OCI-LY1 (cell line): ENCODE results near the gene TFDP3.

Experiments used
- H2AFZ ChIP-seq: fragments of 200-600 bp; sonication (generic), shearing (Covaris generic); 2 replicates; pipeline ENCODE4 v1.6.0; 2014; ENCODE audit warnings: antibody characterized with exemption, mild to moderate bottlenecking, low read length
- H3F3A ChIP-seq: fragments of 200-600 bp; sonication (generic), shearing (Covaris generic); 2 replicates; pipeline ENCODE4 v1.6.0; 2014; ENCODE audit warnings: mild to moderate bottlenecking, antibody characterized with exemption, low read length, moderate library complexity; ENCODE audit not compliant: insufficient read depth
- H3K27ac ChIP-seq: fragments of 200-600 bp; sonication (generic); 2 replicates; pipeline ENCODE4 v1.5.1; 2014; ENCODE audit warnings: low read length, mixed run types, mild to moderate bottlenecking, low read depth; ENCODE audit not compliant: poor library complexity, severe bottlenecking
- H3K27me3 ChIP-seq: fragments of 200-600 bp; sonication (generic); 2 replicates; pipeline ENCODE4 v1.6.0; 2014; ENCODE audit warnings: antibody characterized with exemption, mild to moderate bottlenecking, low read length, moderate library complexity; ENCODE audit not compliant: insufficient read depth
- H3K36me3 ChIP-seq: fragments of 200-600 bp; sonication (generic); 2 replicates; pipeline ENCODE4 v1.6.1; 2014; ENCODE audit warnings: mild to moderate bottlenecking, antibody characterized with exemption, low read length, moderate library complexity, mixed read lengths; ENCODE audit not compliant: insufficient read depth
- H3K4me1 ChIP-seq: fragments of 200-600 bp; sonication (generic); 2 replicates; pipeline ENCODE4 v1.5.1; 2014; ENCODE audit warnings: mild to moderate bottlenecking, low read length, moderate library complexity; ENCODE audit not compliant: insufficient read depth, severe bottlenecking
- H3K4me2 ChIP-seq: fragments of 200-600 bp; sonication (generic), shearing (Covaris generic); 2 replicates; pipeline ENCODE4 v1.6.1; 2014; ENCODE audit warnings: low read length
- H3K4me3 ChIP-seq: fragments of 200-600 bp; sonication (generic); 2 replicates; pipeline ENCODE4 v1.5.1; 2014; ENCODE audit warnings: low read length, low read depth, mild to moderate bottlenecking, mixed read lengths; ENCODE audit not compliant: poor library complexity, severe bottlenecking
- H3K79me2 ChIP-seq: fragments of 200-600 bp; shearing (Covaris generic); 2 replicates; pipeline ENCODE4 v1.6.1; 2016; ENCODE audit warnings: mixed run types, low read length, mixed read lengths; ENCODE audit not compliant: insufficient read depth
- H3K9ac ChIP-seq: fragments of 200-600 bp; sonication (generic), shearing (Covaris generic); 2 replicates; pipeline ENCODE4 v1.6.1; 2014; ENCODE audit warnings: mild to moderate bottlenecking, low read length, mixed read lengths
- H3K9me2 ChIP-seq: fragments of 200-600 bp; sonication (generic), shearing (Covaris generic); 2 replicates; pipeline ENCODE4 v1.6.1; 2014; ENCODE audit warnings: low read depth, mild to moderate bottlenecking, low read length, mixed read lengths
- H3K9me3 ChIP-seq: fragments of 200-600 bp; shearing (Covaris generic); 2 replicates; pipeline ENCODE4 v1.6.1; 2014; ENCODE audit warnings: low read length, mixed read lengths
- H4K20me1 ChIP-seq: fragments of 200-600 bp; sonication (generic), shearing (Covaris generic); 2 replicates; pipeline ENCODE4 v1.6.0; 2016; ENCODE audit warnings: mild to moderate bottlenecking, low read length; ENCODE audit not compliant: insufficient read depth
- EZH2 ChIP-seq: fragments of 200-600 bp; sonication (generic), shearing (Covaris generic); IDR thresholded peaks from 2 replicates; pipeline ENCODE4 v1.8.0; 2017; ENCODE audit warnings: borderline replicate concordance, mixed run types, mild to moderate bottlenecking, antibody characterized with exemption, low read length, moderate library complexity, mixed read lengths
- TF ChIP-seq, protein P1 (sequence below): fragments of 200-600 bp; sonication (generic), shearing (Covaris generic); IDR thresholded peaks from 2 replicates; pipeline ENCODE4 v1.5.1; 2017; ENCODE audit warnings: mild to moderate bottlenecking, antibody characterized with exemption, low read length, moderate library complexity, mixed read lengths

Gene TFDP3

DNA sequence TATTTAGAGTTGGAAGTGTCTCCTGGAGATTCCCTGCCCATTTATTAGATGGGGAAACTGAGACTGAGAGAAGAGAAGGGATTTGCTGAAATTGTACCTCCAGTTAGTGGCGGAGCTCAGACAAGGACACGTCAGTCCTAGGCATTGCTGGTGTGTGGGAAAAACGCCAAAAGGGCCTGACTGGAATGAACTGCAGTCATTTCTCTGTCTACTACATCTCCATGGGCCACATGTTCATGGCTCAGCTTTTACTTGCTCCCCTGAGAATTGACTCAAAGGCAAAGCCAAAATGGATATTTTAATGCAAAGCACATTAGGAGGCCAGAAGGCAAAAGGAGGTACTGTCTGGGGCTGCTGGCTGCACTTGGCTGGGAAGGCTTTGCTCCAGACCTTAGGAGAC lies 3.9 kb downstream of the TFDP3 start:
- no peaks in the 10 kb centered on the region for H4K20me1 ChIP-seq
- H3K4me3 ChIP-seq = no peak overlapping the region
- H3K4me1 ChIP-seq = no peaks in the 10 kb centered on the region
- H3K27ac ChIP-seq = no peak overlapping the region
- H2AFZ ChIP-seq = no peak overlapping the region
- H3K4me2 ChIP-seq = no peak overlapping the region
- no peaks in the 10 kb centered on the region for H3K36me3 ChIP-seq
- TF ChIP-seq EZH2 = no peak
- TF ChIP-seq, protein P1, sequence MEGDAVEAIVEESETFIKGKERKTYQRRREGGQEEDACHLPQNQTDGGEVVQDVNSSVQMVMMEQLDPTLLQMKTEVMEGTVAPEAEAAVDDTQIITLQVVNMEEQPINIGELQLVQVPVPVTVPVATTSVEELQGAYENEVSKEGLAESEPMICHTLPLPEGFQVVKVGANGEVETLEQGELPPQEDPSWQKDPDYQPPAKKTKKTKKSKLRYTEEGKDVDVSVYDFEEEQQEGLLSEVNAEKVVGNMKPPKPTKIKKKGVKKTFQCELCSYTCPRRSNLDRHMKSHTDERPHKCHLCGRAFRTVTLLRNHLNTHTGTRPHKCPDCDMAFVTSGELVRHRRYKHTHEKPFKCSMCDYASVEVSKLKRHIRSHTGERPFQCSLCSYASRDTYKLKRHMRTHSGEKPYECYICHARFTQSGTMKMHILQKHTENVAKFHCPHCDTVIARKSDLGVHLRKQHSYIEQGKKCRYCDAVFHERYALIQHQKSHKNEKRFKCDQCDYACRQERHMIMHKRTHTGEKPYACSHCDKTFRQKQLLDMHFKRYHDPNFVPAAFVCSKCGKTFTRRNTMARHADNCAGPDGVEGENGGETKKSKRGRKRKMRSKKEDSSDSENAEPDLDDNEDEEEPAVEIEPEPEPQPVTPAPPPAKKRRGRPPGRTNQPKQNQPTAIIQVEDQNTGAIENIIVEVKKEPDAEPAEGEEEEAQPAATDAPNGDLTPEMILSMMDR = no peak
- no peaks in the 10 kb centered on the region for H3K27me3 ChIP-seq
- H3K9ac ChIP-seq = no peak overlapping the region
- no peaks in the 10 kb centered on the region for H3F3A ChIP-seq
- H3K9me2 ChIP-seq = no peaks in the 10 kb centered on the region
- H3K79me2 ChIP-seq = no peaks in the 10 kb centered on the region
- no peaks in the 10 kb centered on the region for H3K9me3 ChIP-seq

DNA sequence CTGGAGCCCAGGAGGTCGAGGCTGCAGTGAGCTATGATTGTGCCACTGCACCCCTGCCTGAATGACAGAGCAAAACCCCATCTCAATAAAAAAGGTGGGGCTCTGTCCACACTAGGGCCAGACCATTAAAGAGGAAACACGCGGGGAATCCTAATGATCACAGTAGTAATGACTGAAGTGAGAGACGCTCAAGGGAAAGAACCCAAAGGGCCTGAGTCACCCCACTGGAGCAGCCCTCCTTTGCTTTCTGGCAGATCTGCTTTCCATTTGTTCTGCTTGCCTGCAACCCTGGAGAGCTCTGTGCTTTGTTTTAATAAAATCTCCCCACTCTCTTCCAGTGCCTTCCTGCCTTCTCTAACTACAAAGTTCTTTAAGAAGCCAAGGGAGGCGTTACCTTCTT lies 5.0 kb downstream of the TFDP3 start:
- Histone ChIP-seq H3K9ac (no peak overlapping the region), H3F3A (no peaks in the 10 kb centered on the region), H3K36me3 (no peaks in the 10 kb centered on the region), H3K9me2 (no peaks in the 10 kb centered on the region), H3K4me2 (no peak overlapping the region), H3K9me3 (no peaks in the 10 kb centered on the region), H3K27me3 (no peaks in the 10 kb centered on the region), H3K79me2 (no peaks in the 10 kb centered on the region), H3K4me1 (no peaks in the 10 kb centered on the region), H4K20me1 (no peaks in the 10 kb centered on the region), H2AFZ (no peak overlapping the region), H3K27ac (no peak overlapping the region), H3K4me3 (no peak overlapping the region)
- TF ChIP-seq, protein P1 = no peak
- TF ChIP-seq EZH2 = no peak

DNA sequence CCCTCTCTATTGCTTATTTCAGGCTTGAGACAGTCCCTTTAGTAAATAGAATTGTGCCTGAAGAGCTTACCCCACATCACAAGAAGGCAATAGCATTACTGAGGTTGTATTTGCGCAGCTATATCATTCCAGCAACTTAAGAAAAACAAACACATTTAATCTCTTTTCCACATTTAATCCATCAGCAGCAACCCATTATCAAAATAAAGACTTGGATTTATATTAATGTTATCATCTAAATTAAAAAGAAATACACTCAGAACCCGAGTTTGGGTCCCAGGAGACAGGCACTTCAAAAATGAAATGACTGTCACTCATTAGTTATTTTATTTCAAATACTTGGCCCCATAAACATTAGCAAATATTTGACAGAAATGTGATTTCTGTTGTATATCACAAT lies 10.4 kb downstream of the TFDP3 start:
- no peak overlapping the region for H3K4me2 ChIP-seq
- H3K27ac ChIP-seq = no peak overlapping the region
- no peaks in the 10 kb centered on the region for H4K20me1 ChIP-seq
- no peak overlapping the region for H3K9ac ChIP-seq
- TF ChIP-seq, protein P1 = no peak
- no peak for TF ChIP-seq EZH2
- H2AFZ ChIP-seq = no peak overlapping the region
- no peaks in the 10 kb centered on the region for H3F3A ChIP-seq
- no peaks in the 10 kb centered on the region for H3K4me1 ChIP-seq
- no peak overlapping the region for H3K4me3 ChIP-seq
- H3K27me3 ChIP-seq = no peaks in the 10 kb centered on the region
- H3K9me3 ChIP-seq = no peaks in the 10 kb centered on the region
- H3K79me2 ChIP-seq = no peaks in the 10 kb centered on the region
- H3K9me2 ChIP-seq = no peaks in the 10 kb centered on the region
- H3K36me3 ChIP-seq = no peaks in the 10 kb centered on the region
